ENCODE data around the gene RAB20. TPM values are rescaled to one million over a fixed set of nuclear protein-coding genes. Genes with fewer than 3 reads are reported as not detected.
A peak's percentile ranks its signal among the peaks of the same experiment; 100 is the strongest.

The RAB20 gene
- total and polyA plus RNA-seq, 3 donors from 2014 or later = 22.0 to 41.1 (median 27.2) TPM

- 46 to 63% methylated on average over 18 of the region's 18 CpGs for WGBS, 2 donors
- Histone ChIP-seq H3K27ac (no peak overlapping the region), H3K4me1 (peaks cover 19% of the 10 kb centered on the region), H3K4me3 (no peak overlapping the region), H3K27me3 (no peaks in the 10 kb centered on the region), H3K9me3 (no peaks in the 10 kb centered on the region), H3K36me3 (ENCODE audit: low read depth, missing control alignments) (no peaks in the 10 kb centered on the region)
- DNase-seq = peak; percentile 54
- intact Hi-C loops (cut with DNase I; ENCODE audit: low total_unique reads) = no loop called here
- TF ChIP-seq CTCF (IDR thresholded peaks at IDR 0.05) = no peak
- no peak for TF ChIP-seq POLR2A (IDR thresholded peaks at IDR 0.05)
Observed at GRCh38 chr13:110509971-110510786, 51.3 kb downstream of the RAB20 start.

GRCh38 chr13:110509478-110509926, 52.0 kb downstream of the RAB20 start:
- Histone ChIP-seq H3K4me3 (no peak overlapping the region), H3K4me1 (peaks cover 19% of the 10 kb centered on the region), H3K36me3 (ENCODE audit: low read depth, missing control alignments) (no peaks in the 10 kb centered on the region), H3K27me3 (no peaks in the 10 kb centered on the region), H3K9me3 (no peaks in the 10 kb centered on the region), H3K27ac (no peak overlapping the region)
- TF ChIP-seq POLR2A (IDR thresholded peaks at IDR 0.05) = no peak
- TF ChIP-seq CTCF (IDR thresholded peaks at IDR 0.05) = no peak
- WGBS, 2 donors = 36 to 45% methylated on average over 4 of the region's 4 CpGs
- intact Hi-C loops (cut with DNase I; ENCODE audit: low total_unique reads) = no loop called here
- no peak for DNase-seq

DNA sequence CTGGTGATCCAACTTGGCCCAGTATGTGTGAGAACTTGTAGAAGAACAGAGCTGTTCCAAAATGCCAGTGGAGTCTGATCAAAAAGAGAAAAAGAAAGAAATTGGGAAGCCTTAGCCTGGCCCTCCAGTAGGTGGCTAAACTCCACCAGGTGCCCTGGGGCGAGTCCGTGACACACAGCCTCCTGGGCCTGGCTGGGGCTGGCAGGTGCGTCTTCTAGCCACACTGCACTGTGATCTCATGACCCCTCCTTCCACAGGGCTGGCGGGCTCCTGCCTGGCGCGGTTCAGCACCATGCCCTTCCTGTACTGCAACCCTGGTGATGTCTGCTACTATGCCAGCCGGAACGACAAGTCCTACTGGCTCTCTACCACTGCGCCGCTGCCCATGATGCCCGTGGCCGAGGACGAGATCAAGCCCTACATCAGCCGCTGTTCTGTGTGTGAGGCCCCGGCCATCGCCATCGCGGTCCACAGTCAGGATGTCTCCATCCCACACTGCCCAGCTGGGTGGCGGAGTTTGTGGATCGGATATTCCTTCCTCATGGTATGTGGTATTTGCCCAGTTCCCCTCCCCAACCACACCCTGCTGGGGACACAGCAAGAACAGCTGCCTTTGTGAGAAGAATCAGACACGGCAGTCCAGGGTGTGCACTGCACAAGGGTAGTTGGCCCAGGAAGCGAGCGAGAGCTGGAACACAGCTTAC, 53.7 kb downstream of the RAB20 start:
- DNase-seq = no peak
- intact Hi-C loops (cut with DNase I; ENCODE audit: low total_unique reads) = no loop called here
- no peaks in the 10 kb centered on the region for H3K9me3 ChIP-seq
- H3K4me1 ChIP-seq = peaks cover 19% of the 10 kb centered on the region
- no peak overlapping the region for H3K4me3 ChIP-seq
- peak overlapping the region in 1 of 2 donors; percentile 41 for H3K27ac ChIP-seq
- no peaks in the 10 kb centered on the region for H3K36me3 ChIP-seq (ENCODE audit: low read depth, missing control alignments)
- 92 to 96% methylated on average over 5 to 23 of the region's 23 CpGs for WGBS, 2 donors
- no peaks in the 10 kb centered on the region for H3K27me3 ChIP-seq
- no peak for TF ChIP-seq POLR2A (IDR thresholded peaks at IDR 0.05)
- no peak for TF ChIP-seq CTCF (IDR thresholded peaks at IDR 0.05)

- Histone ChIP-seq H3K9me3 (no peaks in the 10 kb centered on the region), H3K4me1 (peaks cover 19% of the 10 kb centered on the region), H3K36me3 (ENCODE audit: low read depth, missing control alignments) (no peaks in the 10 kb centered on the region), H3K27ac (peak overlapping the region in 1 of 2 donors; percentile 41), H3K4me3 (no peak overlapping the region), H3K27me3 (no peaks in the 10 kb centered on the region)
- intact Hi-C loops (cut with DNase I; ENCODE audit: low total_unique reads) = no loop called here
- 50 to 60% methylated on average over 17 of the region's 17 CpGs for WGBS, 2 donors
- TF ChIP-seq POLR2A (IDR thresholded peaks at IDR 0.05) (no peak), CTCF (IDR thresholded peaks at IDR 0.05) (no peak)
- peak; percentile 66 for DNase-seq
Observed at GRCh38 chr13:110506859-110507566, 54.5 kb downstream of the RAB20 start.

Data from testis (tissue), 3 donors.